ENCODE results near the gene MYRIP.
"Not testable (repeated sequence)": the region's sequence is repeated elsewhere in the genome, so short reads cannot be mapped to it uniquely, and the experiment has no call there.

The MYRIP gene

GRCh38 chr3:39806820-39807219, 2.6 kb upstream of the MYRIP start:
- DNase-seq (ENCODE audit: low read depth in 2 of 2): no peak

- DNase-seq (ENCODE audit: low read depth in 2 of 2): no peak
Observed at GRCh38 chr3:39808467-39809180, 785 bp upstream of the MYRIP start.

- DNase-seq (ENCODE audit: low read depth in 2 of 2): no peak
Observed at GRCh38 chr3:39809995-39810595, 686 bp downstream of the MYRIP start.

GRCh38 chr3:39810647-39811161, 1.3 kb downstream of the MYRIP start:
- DNase-seq (ENCODE audit: low read depth in 2 of 2): no peak

- no peak for DNase-seq (ENCODE audit: low read depth in 2 of 2)
Observed at GRCh38 chr3:39811561-39811960, 2.2 kb downstream of the MYRIP start.

GRCh38 chr3:39812537-39812936, 3.1 kb downstream of the MYRIP start:
- no peak for DNase-seq (ENCODE audit: low read depth in 2 of 2)

GRCh38 chr3:39814007-39814406, 4.6 kb downstream of the MYRIP start:
- no peak for DNase-seq (ENCODE audit: low read depth in 2 of 2)

- DNase-seq (ENCODE audit: low read depth in 2 of 2): no peak
Observed at GRCh38 chr3:39819899-39820298, 10.5 kb downstream of the MYRIP start.

- not testable (repeated sequence) for DNase-seq (ENCODE audit: low read depth in 2 of 2)
Observed at GRCh38 chr3:39833764-39834163, 24.4 kb downstream of the MYRIP start.

GRCh38 chr3:39839484-39839883, 30.1 kb downstream of the MYRIP start:
- DNase-seq (ENCODE audit: low read depth in 2 of 2): no peak

GRCh38 chr3:39843440-39843839, 34.0 kb downstream of the MYRIP start:
- no peak for DNase-seq (ENCODE audit: low read depth in 2 of 2)

GRCh38 chr3:39848365-39848764, 39.0 kb downstream of the MYRIP start:
- no peak for DNase-seq (ENCODE audit: low read depth in 2 of 2)

GRCh38 chr3:39849992-39850715, 40.7 kb downstream of the MYRIP start:
- DNase-seq (ENCODE audit: low read depth in 2 of 2): no peak

GRCh38 chr3:39850716-39851032, 41.3 kb downstream of the MYRIP start:
- no peak for DNase-seq (ENCODE audit: low read depth in 2 of 2)

GRCh38 chr3:39855517-39855916, 46.1 kb downstream of the MYRIP start:
- no peak for DNase-seq (ENCODE audit: low read depth in 2 of 2)

GRCh38 chr3:39869890-39870289, 60.5 kb downstream of the MYRIP start:
- DNase-seq (ENCODE audit: low read depth in 2 of 2): no peak

- DNase-seq (ENCODE audit: low read depth in 2 of 2): no peak
Observed at GRCh38 chr3:39870706-39871105, 61.3 kb downstream of the MYRIP start.

GRCh38 chr3:39879581-39879980, 70.2 kb downstream of the MYRIP start:
- DNase-seq (ENCODE audit: low read depth in 2 of 2): no peak

GRCh38 chr3:39882111-39882510, 72.7 kb downstream of the MYRIP start:
- DNase-seq (ENCODE audit: low read depth in 2 of 2): no peak

GRCh38 chr3:39892068-39892467, 82.7 kb downstream of the MYRIP start:
- no peak for DNase-seq (ENCODE audit: low read depth in 2 of 2)

GRCh38 chr3:39896184-39896583, 86.8 kb downstream of the MYRIP start:
- DNase-seq (ENCODE audit: low read depth in 2 of 2): no peak

GRCh38 chr3:39900462-39901002, 91.1 kb downstream of the MYRIP start:
- DNase-seq (ENCODE audit: low read depth in 2 of 2): no peak

- no peak for DNase-seq (ENCODE audit: low read depth in 2 of 2)
Observed at GRCh38 chr3:39903253-39903652, 93.8 kb downstream of the MYRIP start.

Data from stimulated activated CD4-positive, alpha-beta T cell treated with anti-CD3 and anti-CD28 coated beads, Interleukin-1b, Interleukin-23, amount 100 ng/mL, for 1 hour (primary cell).